B cell (primary cell): ENCODE data around the gene CELF4. TPM values are rescaled to one million over a fixed set of nuclear protein-coding genes. Genes with fewer than 3 reads are reported as not detected.

Experiments
- ATAC-seq: fragments of 200-7000 bp; cut with Tn5 transposase; one replicate; pipeline ENCODE4 v1.10.0; 2021; ENCODE audit warnings: low read depth, mild to moderate bottlenecking, moderate number of reproducible peaks, moderate library complexity
- CTCF ChIA-PET: fragments of 350-600 bp; sonication (Branson Sonifier 250); formaldehyde crosslinking; loops from one replicate; lab custom pipeline; 2021; ENCODE audit warnings: antibody characterized with exemption, inconsistent platforms; lab: Charles Lee
- POLR2A ChIA-PET: fragments of 350-600 bp; sonication (Branson Sonifier 250); formaldehyde crosslinking; loops from one replicate; lab custom pipeline; 2021; ENCODE audit warnings: antibody characterized with exemption; lab: Charles Lee
- DNase-seq: peaks from one replicate; pipeline ENCODE4 v3.0.0; 2013
- H2AFZ ChIP-seq: 2 replicates; pipeline ENCODE4 v1.6.1; 2012; ENCODE audit warnings: mild to moderate bottlenecking, low read depth, low read length; ENCODE audit not compliant: insufficient read depth, poor library complexity, severe bottlenecking
- H3K27ac ChIP-seq, 2 donors: 1 replicate in 1 of 2; 2 replicates in 1 of 2; pipeline ENCODE4 v1.5.1; 2012 to 2013; ENCODE audit warnings: low read length in 2 of 2, mild to moderate bottlenecking in 2 of 2, moderate library complexity in 1 of 2
- H3K27me3 ChIP-seq, 4 experiments: fragments of 200-600 bp in 1 of 4; sonication (generic) in 1 of 4; replicated peaks in 1 of 4; 1 replicate in 2 of 4; 2 replicates in 2 of 4; pipeline versions ENCODE4 v1.6.1 to v1.7.0; 2013 to 2016; ENCODE audit warnings: low read length in 3 of 4, mild to moderate bottlenecking in 2 of 4, mixed read lengths in 1 of 4, moderate library complexity in 1 of 4; ENCODE audit not compliant: insufficient read depth in 4 of 4, control insufficient read depth in 3 of 4; ENCODE audit errors: control extremely low read depth in 1 of 4
- H3K36me3 ChIP-seq, 2 experiments: replicated peaks in 1 of 2; 1 replicate in 1 of 2; 2 replicates in 1 of 2; pipeline versions ENCODE4 v1.6.1 to v1.7.1; 2013; ENCODE audit warnings: low read length in 1 of 2; ENCODE audit not compliant: insufficient read depth in 2 of 2, control insufficient read depth in 1 of 2; ENCODE audit errors: control extremely low read depth in 1 of 2, extremely low read depth in 1 of 2
- H3K4me1 ChIP-seq, 2 donors: fragments of 200-600 bp in 1 of 2; sonication (generic) in 1 of 2; 1 replicate in 1 of 2; 2 replicates in 1 of 2; pipeline versions ENCODE4 v1.5.1 to v1.6.1; 2013 to 2017; ENCODE audit warnings: low read length in 2 of 2; ENCODE audit not compliant: control insufficient read depth in 2 of 2, insufficient read depth in 2 of 2
- H3K4me2 ChIP-seq: replicated peaks from 2 replicates; pipeline ENCODE3; 2012; ENCODE audit warnings: mild to moderate bottlenecking, low read depth, low read length; ENCODE audit not compliant: poor library complexity, severe bottlenecking
- H3K4me3 ChIP-seq, 5 experiments: fragments of 200-600 bp in 1 of 5; sonication (generic) in 1 of 5; 1 replicate in 3 of 5; 2 replicates in 2 of 5; pipeline versions ENCODE4 v1.5.1 to v1.7.0; 2011 to 2016; ENCODE audit warnings: low read length in 4 of 5, mild to moderate bottlenecking in 4 of 5, low read depth in 2 of 5, control low read depth in 1 of 5, moderate library complexity in 1 of 5; ENCODE audit not compliant: insufficient read depth in 1 of 5; ENCODE audit errors: control extremely low read depth in 1 of 5, extremely low read depth in 1 of 5
- H3K79me2 ChIP-seq: fragments of 200-600 bp; sonication (generic); one replicate; pipeline ENCODE4 v1.6.0; 2016; ENCODE audit warnings: low read length; ENCODE audit not compliant: control insufficient read depth, insufficient read depth
- H3K9ac ChIP-seq: fragments of 200-600 bp; sonication (generic); 2 replicates; pipeline ENCODE4 v1.6.1; 2017; ENCODE audit warnings: mild to moderate bottlenecking, low read length, moderate library complexity
- H3K9me3 ChIP-seq, 3 donors: one replicate each; pipeline versions ENCODE4 v1.6.1 to v1.7.1; 2013; ENCODE audit warnings: low read length in 2 of 3; ENCODE audit not compliant: control insufficient read depth in 2 of 3, insufficient read depth in 1 of 3; ENCODE audit errors: control extremely low read depth in 1 of 3
- H4K20me1 ChIP-seq: 2 replicates; pipeline ENCODE4 v1.6.0; 2012; ENCODE audit warnings: mild to moderate bottlenecking, low read length; ENCODE audit not compliant: insufficient read depth, control insufficient read depth, poor library complexity, severe bottlenecking
- H3K27ac Mint-ChIP-seq: one replicate; pipeline ENCODE4 v1.8.0; 2021; ENCODE audit warnings: mixed read lengths
- H3K27me3 Mint-ChIP-seq: one replicate; pipeline ENCODE4 v1.8.0; 2021; ENCODE audit warnings: mixed read lengths
- H3K4me1 Mint-ChIP-seq: one replicate; pipeline ENCODE4 v1.8.0; 2021; ENCODE audit warnings: mixed read lengths
- H3K4me3 Mint-ChIP-seq: one replicate; pipeline ENCODE4 v1.8.0; 2021; ENCODE audit warnings: mixed read lengths
- H3K9me3 Mint-ChIP-seq: one replicate; pipeline ENCODE4 v1.8.0; 2022; ENCODE audit warnings: mixed read lengths; ENCODE audit not compliant: insufficient read depth
- CTCF ChIP-seq: fragments of 200-600 bp; IDR thresholded peaks from one replicate; pipeline ENCODE4 v1.8.0; 2022; ENCODE audit warnings: antibody characterized with exemption, mild to moderate bottlenecking
- EZH2 ChIP-seq: IDR thresholded peaks from 2 replicates; pipeline ENCODE4 v1.6.1; 2012; ENCODE audit warnings: borderline replicate concordance, low read depth, mild to moderate bottlenecking, moderate library complexity, low read length; ENCODE audit not compliant: insufficient read depth, poor library complexity, severe bottlenecking
- WGBS: methylation state at CpG from one replicate; pipeline ENCODE4 v1.1.5; 2013; ENCODE audit warnings: missing lambda C conversion rate; ENCODE audit not compliant: insufficient coverage; 5-methylcytosine and 5-hydroxymethylcytosine counted together
- intact Hi-C: fragments of 100-400 bp; cut with micrococcal nuclease; formaldehyde crosslinking; loops from one replicate; pipeline ENCODE4 v1.10.0; 2022
- polyA plus RNA-seq: library from polyadenylated mRNA; depleted of rRNA; stranded (reverse); fragments of >200 nt; gene quantifications from 2 replicates; pipeline ENCODE4 v1.2.3, GENCODE V29; 2012
- total RNA-seq, 2 donors: library from RNA; stranded (reverse); fragments of 120-200 nt in 1 of 2; gene quantifications; 1 replicate in 1 of 2; 2 replicates in 1 of 2; pipeline versions ENCODE4 v1.2.3 to v1.2.4, GENCODE V29; 2013 to 2022

Gene CELF4
- total and polyA plus RNA-seq, 2 donors (not counting 1 experiment from before 2014, with no cell fraction given) = not detected

- no peak overlapping the region for H2AFZ ChIP-seq
- H3K9ac ChIP-seq = no peak overlapping the region
- DNase-seq (no peak), ATAC-seq (no peak)
- no peaks in the 10 kb centered on the region for H3K9me3 Mint-ChIP-seq
- no peaks in the 10 kb centered on the region for H3K36me3 ChIP-seq
- peaks cover 0 to 4% (median 0%) of the 10 kb centered on the region in 3 donors for H3K9me3 ChIP-seq
- H3K4me1 Mint-ChIP-seq = peaks cover 6% of the 10 kb centered on the region
- H3K27me3 Mint-ChIP-seq = peaks cover 30% of the 10 kb centered on the region
- 86% methylated on average over 4 of the region's 4 CpGs for WGBS
- no peak overlapping the region for H3K4me3 ChIP-seq
- H3K4me1 ChIP-seq = no peaks in the 10 kb centered on the region
- H3K4me3 Mint-ChIP-seq = no peak overlapping the region
- no peaks in the 10 kb centered on the region for H3K79me2 ChIP-seq
- no peak overlapping the region for H3K27ac ChIP-seq
- H4K20me1 ChIP-seq = no peaks in the 10 kb centered on the region
- H3K27ac Mint-ChIP-seq = no peak overlapping the region
- intact Hi-C loops = no loop called here
- no peak overlapping the region for H3K4me2 ChIP-seq
- H3K27me3 ChIP-seq = peaks cover 0 to 12% (median 1%) of the 10 kb centered on the region in 4 experiments
- TF ChIP-seq CTCF (no peak), EZH2 (no peak)
- ChIA-PET CTCF (no interaction called here), POLR2A (no interaction called here)
Measured at GRCh38 chr18:37395631-37396030, 170.0 kb downstream of the CELF4 start.

DNA sequence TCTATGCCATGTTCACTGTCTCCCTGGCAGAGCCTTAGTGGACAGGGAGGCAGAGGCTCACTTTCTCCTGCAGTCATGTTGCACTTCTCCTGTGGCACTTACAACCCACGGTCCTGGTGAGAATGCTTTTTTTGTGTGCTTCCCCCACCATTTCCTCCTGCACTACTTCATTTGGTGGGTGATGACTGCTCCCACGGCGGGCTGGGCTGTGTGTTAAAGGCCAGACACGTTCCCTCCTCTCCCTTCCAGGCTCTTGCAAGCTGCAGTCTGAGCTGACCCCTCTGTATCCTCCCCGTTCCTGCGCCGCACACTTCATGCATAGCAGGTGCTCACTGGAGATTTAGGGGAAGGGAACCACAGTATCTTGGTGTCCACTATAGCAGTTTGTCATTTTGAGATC lies 170.5 kb downstream of the CELF4 start:
- ATAC-seq = no peak
- H3K4me3 ChIP-seq = no peak overlapping the region
- no peaks in the 10 kb centered on the region for H3K36me3 ChIP-seq
- H3K4me1 Mint-ChIP-seq = peaks cover 6% of the 10 kb centered on the region
- no peak overlapping the region for H3K4me2 ChIP-seq
- POLR2A ChIA-PET = no interaction called here
- intact Hi-C loops = no loop called here
- H3K27ac ChIP-seq = no peak overlapping the region
- no peaks in the 10 kb centered on the region for H4K20me1 ChIP-seq
- H3K79me2 ChIP-seq = no peaks in the 10 kb centered on the region
- CTCF ChIA-PET = no interaction called here
- peaks cover 0 to 4% (median 0%) of the 10 kb centered on the region in 3 donors for H3K9me3 ChIP-seq
- 81% methylated on average over 3 of the region's 7 CpGs for WGBS
- TF ChIP-seq CTCF (no peak), EZH2 (no peak)
- H3K9ac ChIP-seq = no peak overlapping the region
- H3K9me3 Mint-ChIP-seq = no peaks in the 10 kb centered on the region
- H3K4me1 ChIP-seq = no peaks in the 10 kb centered on the region
- H3K27ac Mint-ChIP-seq = no peak overlapping the region
- peaks cover 0 to 12% (median 1%) of the 10 kb centered on the region in 4 experiments for H3K27me3 ChIP-seq
- H2AFZ ChIP-seq = no peak overlapping the region
- no peak for DNase-seq
- H3K4me3 Mint-ChIP-seq = peak overlapping the region; percentile 38
- H3K27me3 Mint-ChIP-seq = peaks cover 30% of the 10 kb centered on the region
